ENCODE data around the gene ANKRD6.
"Not testable (repeated sequence)": the region's sequence is repeated elsewhere in the genome, so short reads cannot be mapped to it uniquely, and the experiment has no call there.

DNA sequence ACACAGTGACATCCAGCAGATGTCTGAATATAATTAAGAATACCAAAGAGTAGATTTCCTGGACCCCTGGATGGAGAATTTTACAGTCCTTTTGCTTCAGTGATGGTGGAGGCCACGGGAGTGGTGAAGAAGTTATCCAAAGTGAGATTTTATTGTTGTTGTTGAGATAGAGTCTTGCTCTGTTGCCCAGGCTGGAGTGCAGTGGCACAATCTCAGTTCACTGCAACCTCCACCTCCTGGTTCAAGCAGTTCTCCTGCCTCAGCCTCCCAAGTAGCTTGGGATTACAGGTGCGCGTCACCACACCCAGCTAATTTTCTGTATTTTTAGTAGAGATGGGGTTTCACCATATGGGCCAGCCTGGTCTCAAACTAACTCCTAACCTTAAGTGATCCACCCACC, 208.6 kb downstream of the ANKRD6 start:
- TF ChIP-seq, protein P1, sequence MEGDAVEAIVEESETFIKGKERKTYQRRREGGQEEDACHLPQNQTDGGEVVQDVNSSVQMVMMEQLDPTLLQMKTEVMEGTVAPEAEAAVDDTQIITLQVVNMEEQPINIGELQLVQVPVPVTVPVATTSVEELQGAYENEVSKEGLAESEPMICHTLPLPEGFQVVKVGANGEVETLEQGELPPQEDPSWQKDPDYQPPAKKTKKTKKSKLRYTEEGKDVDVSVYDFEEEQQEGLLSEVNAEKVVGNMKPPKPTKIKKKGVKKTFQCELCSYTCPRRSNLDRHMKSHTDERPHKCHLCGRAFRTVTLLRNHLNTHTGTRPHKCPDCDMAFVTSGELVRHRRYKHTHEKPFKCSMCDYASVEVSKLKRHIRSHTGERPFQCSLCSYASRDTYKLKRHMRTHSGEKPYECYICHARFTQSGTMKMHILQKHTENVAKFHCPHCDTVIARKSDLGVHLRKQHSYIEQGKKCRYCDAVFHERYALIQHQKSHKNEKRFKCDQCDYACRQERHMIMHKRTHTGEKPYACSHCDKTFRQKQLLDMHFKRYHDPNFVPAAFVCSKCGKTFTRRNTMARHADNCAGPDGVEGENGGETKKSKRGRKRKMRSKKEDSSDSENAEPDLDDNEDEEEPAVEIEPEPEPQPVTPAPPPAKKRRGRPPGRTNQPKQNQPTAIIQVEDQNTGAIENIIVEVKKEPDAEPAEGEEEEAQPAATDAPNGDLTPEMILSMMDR (IDR thresholded peaks at IDR 0.05), result not testable (repeated sequence)
- TF ChIP-seq POLR2AphosphoS5 (IDR thresholded peaks at IDR 0.05; ENCODE audit: insufficient read depth in 1 of 2, low read depth in 1 of 2); POLR2A (IDR thresholded peaks at IDR 0.05): not testable (repeated sequence)

Measured in vagina (tissue), 2 donors.